GM10266 (cell line): ENCODE measurements around the gene SLC25A30.

Experiments used
- DNase-seq: peaks from one replicate; pipeline ENCODE4 v3.0.0; 2012; ENCODE audit errors: extremely low spot score
- TF ChIP-seq, protein P1 (sequence below): IDR thresholded peaks from 2 replicates; pipeline ENCODE4 v1.5.1; 2012; ENCODE audit warnings: mild to moderate bottlenecking, low read depth; ENCODE audit not compliant: control insufficient read depth, insufficient read depth; ENCODE audit errors: missing control alignments

Gene SLC25A30

GRCh38 chr13:45374917-45375316 lies 43.3 kb downstream of the SLC25A30 start:
- DNase-seq = no peak
- TF ChIP-seq, protein P1, sequence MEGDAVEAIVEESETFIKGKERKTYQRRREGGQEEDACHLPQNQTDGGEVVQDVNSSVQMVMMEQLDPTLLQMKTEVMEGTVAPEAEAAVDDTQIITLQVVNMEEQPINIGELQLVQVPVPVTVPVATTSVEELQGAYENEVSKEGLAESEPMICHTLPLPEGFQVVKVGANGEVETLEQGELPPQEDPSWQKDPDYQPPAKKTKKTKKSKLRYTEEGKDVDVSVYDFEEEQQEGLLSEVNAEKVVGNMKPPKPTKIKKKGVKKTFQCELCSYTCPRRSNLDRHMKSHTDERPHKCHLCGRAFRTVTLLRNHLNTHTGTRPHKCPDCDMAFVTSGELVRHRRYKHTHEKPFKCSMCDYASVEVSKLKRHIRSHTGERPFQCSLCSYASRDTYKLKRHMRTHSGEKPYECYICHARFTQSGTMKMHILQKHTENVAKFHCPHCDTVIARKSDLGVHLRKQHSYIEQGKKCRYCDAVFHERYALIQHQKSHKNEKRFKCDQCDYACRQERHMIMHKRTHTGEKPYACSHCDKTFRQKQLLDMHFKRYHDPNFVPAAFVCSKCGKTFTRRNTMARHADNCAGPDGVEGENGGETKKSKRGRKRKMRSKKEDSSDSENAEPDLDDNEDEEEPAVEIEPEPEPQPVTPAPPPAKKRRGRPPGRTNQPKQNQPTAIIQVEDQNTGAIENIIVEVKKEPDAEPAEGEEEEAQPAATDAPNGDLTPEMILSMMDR = no peak

- TF ChIP-seq, protein P1 = no peak
Measured at GRCh38 chr13:45373162-45373547, 45.0 kb downstream of the SLC25A30 start.

DNA sequence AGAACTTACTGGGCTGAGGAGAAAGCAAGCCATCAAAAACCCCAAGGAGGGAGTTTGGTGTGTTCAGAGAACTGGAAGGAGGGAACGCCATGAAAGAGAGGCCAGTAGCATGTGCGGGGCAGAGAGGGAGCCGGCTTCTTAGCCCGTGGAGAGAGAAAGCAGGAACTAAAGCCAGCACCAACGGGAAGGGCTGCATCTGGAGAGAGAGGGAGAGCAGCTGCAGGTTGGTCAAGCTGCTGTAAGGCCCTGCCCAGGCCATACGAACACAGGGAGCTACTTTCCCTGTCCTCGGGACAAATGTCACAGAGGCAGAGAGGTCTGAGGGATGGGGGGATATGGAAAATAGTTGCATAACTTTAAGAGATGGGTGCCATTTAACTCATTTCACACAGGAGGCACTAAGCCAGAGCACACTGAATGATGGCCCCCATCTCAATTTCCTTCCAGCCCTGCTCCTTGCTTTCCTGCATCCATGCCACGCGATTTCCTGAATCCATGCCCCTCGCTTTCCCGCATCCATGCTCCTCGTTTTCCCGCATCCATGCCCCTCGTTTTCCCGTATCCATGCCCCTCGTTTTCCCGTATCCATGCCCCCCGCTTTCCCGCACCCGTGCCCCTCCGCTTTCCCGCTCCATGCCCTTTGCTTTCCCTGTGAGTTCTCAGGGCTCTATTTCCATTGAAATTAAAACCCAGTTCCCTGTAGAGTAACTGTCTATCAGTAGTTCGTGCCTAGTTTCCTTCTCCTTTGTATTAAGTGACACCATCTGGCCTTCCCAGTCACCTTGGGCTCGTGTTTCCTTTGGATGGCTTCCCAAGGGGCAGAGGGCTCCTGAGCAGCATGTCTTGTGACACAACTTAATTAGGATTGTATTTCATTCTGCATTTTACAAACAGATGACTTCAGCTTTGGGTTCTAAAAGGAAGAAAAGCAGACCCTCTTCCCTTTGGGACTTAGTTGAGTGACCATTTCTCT lies 45.7 kb downstream of the SLC25A30 start:
- DNase-seq = no peak
- TF ChIP-seq, protein P1 = no peak

More at GRCh38 chr13:45373162-45373547, 45.0 kb downstream of the SLC25A30 start:
- DNase-seq = no peak

DNA sequence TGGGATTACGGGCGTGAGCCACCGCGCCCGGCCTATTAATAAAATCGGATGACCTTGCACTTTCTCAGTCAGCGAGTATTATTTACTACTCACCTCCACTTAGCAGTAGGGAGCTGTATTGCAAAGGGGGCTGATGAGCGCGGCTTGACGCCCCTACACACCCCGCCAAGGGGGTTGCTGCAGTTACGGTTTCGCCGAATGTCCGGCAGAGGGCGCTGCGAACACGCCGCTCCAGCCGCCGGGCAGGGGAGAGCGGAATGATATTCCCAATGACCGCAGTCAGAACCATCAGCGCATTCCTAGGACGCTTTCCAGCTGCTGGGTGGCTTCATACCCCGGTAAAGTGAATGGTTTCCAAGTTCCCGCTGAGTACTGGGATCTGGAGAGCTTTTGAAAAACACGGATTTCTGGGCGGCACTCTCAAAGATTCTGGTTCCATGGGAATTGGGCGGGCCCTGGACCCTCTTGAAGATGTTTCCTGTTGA lies 47.2 kb downstream of the SLC25A30 start:
- TF ChIP-seq, protein P1 = peak; percentile 95
- peak; percentile 66 for DNase-seq

- TF ChIP-seq, protein P1 = no peak
- no peak for DNase-seq
Measured at GRCh38 chr13:45369116-45369515, 49.1 kb downstream of the SLC25A30 start.

- TF ChIP-seq, protein P1 = no peak
- DNase-seq = no peak
Measured at GRCh38 chr13:45368571-45368970, 49.6 kb downstream of the SLC25A30 start.

DNA sequence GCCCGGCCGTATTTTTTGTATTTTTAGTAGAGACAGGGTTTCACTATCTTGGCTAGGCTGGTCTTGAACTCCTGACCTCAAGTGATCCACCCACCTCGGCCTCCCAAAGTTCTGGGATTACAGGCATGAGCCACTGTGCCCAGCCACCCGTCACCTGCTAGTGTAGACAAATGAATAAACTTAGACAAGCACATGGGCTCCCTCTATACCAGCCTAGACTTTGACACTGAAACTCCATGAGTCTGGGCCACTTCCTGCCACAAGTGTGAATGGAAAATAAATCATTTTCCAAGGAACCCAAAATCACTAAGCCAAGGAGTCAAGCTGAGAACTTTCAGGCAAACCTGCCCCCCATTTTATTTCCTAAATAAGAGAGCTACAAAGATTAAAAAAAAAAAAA lies 50.2 kb downstream of the SLC25A30 start:
- no peak for DNase-seq
- TF ChIP-seq, protein P1 = no peak
